NCI-H446 treated with DMSO at 0.1 percent for 48 hours (cell line): Measurements from ENCODE around the gene CCDC200.
"Not testable (repeated sequence)": the region's sequence is repeated elsewhere in the genome, so short reads cannot be mapped to it uniquely, and the experiment has no call there.

ENCODE experiments used
- DNase-seq: peaks from one replicate; lab custom pipeline; 2025; lab: John Stamatoyannopoulos, UW

The CCDC200 gene

GRCh38 chr17:43228020-43228782 is at the start of gene CCDC200:
Gene CCDC200, minus strand, starts transcription at chr17:43228623. Its CDS starts 69 bp downstream, at chr17:43228554.
- DNase-seq = not testable (repeated sequence)

DNA sequence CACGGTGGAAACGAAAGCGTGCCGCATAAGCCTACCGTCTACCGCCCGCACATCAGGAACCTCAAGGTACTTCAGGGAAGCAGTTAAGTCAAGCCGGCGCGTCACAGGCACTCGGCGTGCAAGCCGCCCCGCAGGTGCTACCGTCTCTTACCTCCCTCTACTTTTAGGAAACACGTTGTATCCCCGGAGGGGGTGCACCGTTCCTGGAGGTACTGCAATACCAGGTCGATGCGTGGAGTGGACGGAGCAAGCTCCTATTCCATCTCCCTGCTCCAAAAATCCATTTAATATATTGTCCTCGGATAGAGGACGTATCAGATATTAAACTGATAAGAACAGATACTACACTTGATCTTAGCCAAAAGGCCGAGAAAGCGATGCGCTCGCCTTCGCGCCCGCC is 44.5 kb upstream of the CCDC200 start:
- not testable (repeated sequence) for DNase-seq

- DNase-seq = not testable (repeated sequence)
Measured at GRCh38 chr17:43272483-43272882, 44.1 kb upstream of the CCDC200 start.

- not testable (repeated sequence) for DNase-seq
Measured at GRCh38 chr17:43270552-43271504, 42.4 kb upstream of the CCDC200 start.

- DNase-seq = not testable (repeated sequence)
Measured at GRCh38 chr17:43246456-43246855, 18.0 kb upstream of the CCDC200 start.

- not testable (repeated sequence) for DNase-seq
Measured at GRCh38 chr17:43240596-43241352, 12.4 kb upstream of the CCDC200 start.

DNA sequence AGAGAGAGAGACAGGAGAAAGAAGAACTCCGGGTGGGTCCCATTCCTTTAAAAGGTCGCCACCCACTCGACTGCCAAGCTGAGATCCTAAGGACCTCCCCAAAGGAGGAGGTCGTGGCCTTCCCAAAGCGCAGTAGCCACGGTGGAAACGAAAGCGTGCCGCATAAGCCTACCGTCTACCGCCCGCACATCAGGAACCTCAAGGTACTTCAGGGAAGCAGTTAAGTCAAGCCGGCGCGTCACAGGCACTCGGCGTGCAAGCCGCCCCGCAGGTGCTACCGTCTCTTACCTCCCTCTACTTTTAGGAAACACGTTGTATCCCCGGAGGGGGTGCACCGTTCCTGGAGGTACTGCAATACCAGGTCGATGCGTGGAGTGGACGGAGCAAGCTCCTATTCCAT is 11.2 kb upstream of the CCDC200 start:
- DNase-seq = not testable (repeated sequence)

GRCh38 chr17:43233877-43234276 is 5.5 kb upstream of the CCDC200 start, which contains the start of gene RNU2-1:
Gene RNU2-1, minus strand, starts transcription at chr17:43233977.
- not testable (repeated sequence) for DNase-seq

DNA sequence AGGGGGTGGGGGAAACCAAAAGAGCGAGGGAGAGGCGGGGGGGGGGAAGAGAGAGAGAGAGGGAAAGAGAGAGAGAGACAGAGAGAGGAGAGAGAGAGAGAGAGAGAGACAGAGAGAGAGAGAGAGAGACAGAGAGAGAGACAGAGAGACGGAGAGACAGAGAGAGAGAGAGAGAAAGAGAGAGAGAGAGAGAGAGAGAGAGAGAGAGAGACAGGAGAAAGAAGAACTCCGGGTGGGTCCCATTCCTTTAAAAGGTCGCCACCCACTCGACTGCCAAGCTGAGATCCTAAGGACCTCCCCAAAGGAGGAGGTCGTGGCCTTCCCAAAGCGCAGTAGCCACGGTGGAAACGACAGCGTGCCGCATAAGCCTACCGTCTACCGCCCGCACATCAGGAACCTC is 4.8 kb upstream of the CCDC200 start:
- not testable (repeated sequence) for DNase-seq

GRCh38 chr17:43232021-43232699 is 3.7 kb upstream of the CCDC200 start:
- DNase-seq = not testable (repeated sequence)

- DNase-seq = not testable (repeated sequence)
Measured at GRCh38 chr17:43231205-43232020, 3.0 kb upstream of the CCDC200 start.

DNA sequence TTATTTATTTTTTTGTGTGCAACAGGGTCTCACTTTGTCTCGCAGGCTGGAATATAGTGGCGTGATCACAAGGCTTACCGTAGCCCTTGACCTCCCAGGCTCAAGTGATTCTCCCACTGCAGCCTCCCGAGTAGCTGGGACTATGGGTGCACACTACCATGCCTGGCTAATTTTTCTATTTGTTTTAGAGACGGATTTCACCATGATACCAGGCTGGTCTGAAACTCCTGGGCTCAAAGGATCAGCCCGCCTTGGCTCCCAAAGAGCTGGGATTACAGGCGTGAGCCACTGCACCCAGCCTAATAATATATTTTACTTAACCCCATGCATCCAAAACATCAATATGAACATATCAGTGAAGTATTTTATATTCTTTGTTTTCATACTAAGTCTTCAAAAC is 2.0 kb downstream of the CCDC200 start:
- no peak for DNase-seq

DNA sequence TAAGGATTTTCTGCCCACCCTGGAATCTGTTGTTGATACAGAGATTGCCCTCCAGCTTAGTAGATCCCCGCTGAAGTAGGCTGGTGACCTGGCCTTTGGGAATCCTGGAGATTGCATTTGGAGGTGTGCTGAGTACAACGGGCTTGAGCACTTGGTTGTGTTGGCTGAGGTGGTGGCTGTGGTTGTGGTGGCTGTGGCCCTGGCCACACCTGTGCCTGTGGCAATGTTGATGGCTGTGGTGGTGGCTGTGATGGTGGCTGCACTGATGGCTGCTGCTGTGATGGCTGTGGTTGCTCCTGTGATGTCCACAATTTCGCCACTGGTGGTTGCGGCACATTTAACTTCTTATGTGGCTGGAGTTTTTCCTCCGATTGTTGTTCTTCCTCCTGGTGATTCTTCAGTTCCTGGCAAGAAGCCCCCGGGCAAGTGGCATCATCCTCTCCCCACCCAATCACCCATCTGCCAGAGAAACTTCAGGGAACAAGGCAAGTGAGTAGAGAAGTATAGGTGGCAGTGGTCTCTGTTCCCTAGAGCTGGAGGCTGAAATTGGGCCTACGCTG is 4.2 kb downstream of the CCDC200 start:
- DNase-seq = no peak

- DNase-seq = no peak
Measured at GRCh38 chr17:43220511-43221125, 7.8 kb downstream of the CCDC200 start.

- no peak for DNase-seq
Measured at GRCh38 chr17:43219746-43220380, 8.6 kb downstream of the CCDC200 start.

DNA sequence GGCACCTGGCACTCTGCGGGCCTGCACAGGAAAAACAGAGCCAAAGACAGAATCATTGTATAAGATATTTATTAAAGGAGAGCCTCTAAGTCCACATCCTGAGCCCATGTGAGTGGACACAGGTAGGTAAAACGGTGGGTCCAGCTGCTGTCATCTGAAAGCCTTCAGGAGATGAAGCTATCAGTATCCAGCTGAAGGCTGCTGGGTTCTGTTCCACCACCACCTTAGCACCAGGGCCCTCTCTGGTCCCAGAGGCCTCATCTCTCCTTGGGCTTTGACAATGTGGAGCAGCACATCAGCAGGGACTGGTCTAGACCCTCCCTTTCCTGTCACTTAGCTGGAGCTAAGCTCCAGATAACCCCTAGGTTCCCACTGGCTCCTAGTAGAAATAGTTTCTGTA is 9.4 kb downstream of the CCDC200 start:
- DNase-seq = no peak

DNA sequence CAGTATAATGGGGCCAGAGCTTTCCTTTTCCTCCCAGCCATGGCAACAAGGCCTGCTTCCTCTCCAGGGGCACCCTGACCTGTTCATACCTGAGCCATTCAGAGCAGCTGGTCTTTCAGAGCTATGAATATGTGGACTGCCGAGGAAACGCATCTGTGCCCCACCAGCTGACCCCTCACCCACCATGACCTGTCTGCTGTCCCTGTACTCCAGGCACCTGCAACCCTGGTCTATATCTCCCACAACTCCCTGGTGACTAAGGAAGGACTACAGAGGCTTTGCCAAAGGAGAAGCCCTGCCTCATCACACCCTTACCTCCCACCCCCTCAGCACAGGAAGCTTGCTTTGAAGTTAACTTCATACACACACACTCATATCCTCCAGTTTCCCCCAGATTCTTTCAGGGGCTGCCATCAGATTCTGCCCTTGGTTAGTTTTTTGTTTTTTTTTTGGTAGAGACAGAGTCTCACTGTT is 10.8 kb downstream of the CCDC200 start:
- DNase-seq = no peak

GRCh38 chr17:43216762-43217613 is 11.4 kb downstream of the CCDC200 start:
- no peak for DNase-seq
